T-helper 1 cell treated with Interleukin-12 subunit alpha and Interleukin-12 subunit beta and Interleukin-4 antibody, amounts not matched to agents 30 ng/mL and 1 ng/mL, for 36 hours (primary cell): ENCODE data around the gene TSPAN5. TPM values are rescaled to one million over a fixed set of nuclear protein-coding genes. Genes with fewer than 3 reads are reported as not detected.

ENCODE experiments used
- intact Hi-C: fragments of 100-400 bp; cut with micrococcal nuclease; formaldehyde crosslinking; loops from one replicate; pipeline ENCODE4 v1.15.1; 2024
- total RNA-seq: library from RNA; stranded (reverse); gene quantifications from 2 replicates; pipeline ENCODE4 v1.2.3, GENCODE V29; 2022

Gene TSPAN5
- total RNA-seq, 1 donor from 2014 or later, result 36.3 TPM

DNA sequence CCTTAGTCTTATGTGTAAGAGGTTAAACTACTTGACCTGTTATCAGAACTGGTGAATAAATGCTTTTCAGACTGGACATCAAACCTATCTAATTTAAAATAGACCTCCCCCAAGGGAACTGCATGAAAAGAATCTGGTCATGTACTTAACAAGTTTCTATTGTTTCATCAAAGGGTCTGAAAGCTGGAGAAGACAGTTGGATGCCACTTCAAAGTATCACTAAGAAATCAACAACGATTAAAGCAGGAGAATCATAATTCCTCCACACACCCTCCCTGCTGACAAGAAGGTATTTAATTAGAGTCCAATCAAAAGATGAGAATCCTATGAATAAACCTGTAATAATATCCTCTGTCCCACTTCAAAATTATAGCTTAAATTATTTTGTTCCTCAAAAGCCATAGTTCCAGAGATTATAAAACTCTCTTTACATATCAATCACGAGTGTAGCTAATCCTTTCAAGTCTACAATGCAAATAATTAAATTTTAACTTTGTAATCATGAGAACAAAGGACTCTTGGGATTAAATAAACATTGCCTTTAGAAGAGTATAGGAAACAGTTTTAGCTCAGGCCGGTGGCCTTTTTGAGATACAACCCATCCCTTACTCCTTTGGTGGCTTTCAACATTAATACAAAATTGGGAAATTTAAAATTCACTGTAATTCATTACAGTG is 35.1 kb downstream of the TSPAN5 start:
- intact Hi-C loops, result no loop called here

- intact Hi-C loops, result no loop called here
Observed at GRCh38 chr4:98620087-98620784, 38.2 kb downstream of the TSPAN5 start.

DNA sequence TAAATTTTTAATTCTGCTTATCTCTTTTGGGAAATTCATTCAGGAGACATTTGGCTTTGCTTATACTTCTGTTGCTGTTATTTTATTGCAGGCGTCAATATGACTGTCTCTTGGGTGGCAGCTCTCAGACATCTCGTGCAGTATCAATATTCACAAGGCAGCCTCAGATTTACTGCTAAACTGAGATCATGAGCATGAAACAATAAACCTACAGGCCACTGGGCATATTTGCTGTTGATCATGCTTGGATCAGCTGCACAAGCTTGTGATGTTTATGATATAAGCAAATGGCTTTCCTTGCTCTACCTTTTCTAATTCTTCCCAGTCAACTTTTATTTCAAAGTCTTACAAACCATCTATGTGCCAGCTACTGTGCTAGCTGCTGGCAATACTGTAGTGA is 39.2 kb downstream of the TSPAN5 start:
- intact Hi-C loops, result no loop called here

DNA sequence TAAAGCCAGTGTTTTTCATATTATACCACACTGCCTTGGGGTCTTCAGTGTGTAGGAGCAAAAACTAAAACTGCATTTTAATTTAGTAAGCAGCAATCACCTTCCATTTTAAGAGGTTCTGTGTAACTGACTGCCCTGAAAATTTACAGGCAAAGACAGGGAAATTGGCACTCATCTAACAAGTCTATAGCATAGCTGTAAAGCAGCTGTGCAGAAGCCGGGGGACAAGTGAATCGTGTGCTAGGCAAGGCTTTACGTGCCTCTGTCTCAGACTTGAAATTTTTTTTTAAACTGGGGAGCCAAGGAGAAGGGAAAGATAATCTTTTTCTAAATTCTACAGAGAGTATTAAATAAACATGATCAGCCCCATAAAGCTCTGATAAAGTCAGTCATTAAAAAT is 39.7 kb downstream of the TSPAN5 start:
- intact Hi-C loops, result no loop called here

DNA sequence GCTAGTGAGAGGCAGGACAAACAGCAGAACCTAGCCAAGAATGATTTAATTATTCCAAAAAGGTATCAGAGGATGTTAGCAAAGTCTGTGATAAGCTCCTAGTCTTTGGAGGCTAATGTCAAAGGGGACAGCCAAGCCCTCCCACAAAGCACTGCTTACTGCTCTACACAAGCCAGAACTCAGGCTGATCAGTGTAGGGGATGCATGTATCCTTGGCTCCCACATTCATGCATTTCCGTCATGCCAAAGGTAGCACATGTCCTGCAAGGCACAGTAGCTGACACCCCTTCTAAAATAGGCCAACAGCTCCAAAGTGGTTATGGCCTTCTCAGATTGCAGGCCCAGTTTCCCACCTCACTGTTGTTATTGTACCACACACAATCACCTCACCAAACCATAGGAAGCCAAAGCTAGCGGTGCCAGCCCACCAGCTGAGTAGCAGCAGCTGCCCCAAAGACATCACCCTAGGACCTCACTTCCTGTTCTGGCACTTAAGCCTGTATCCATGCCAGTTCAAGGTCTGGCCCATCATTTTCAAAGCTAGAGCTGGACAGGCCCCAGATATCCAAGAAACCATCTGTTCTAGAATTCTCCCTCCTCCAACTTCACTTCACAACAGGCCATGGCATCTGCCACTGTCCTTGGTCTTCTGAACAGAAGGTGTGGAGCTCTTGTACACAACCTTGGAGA is 40.9 kb downstream of the TSPAN5 start:
- intact Hi-C loops, result no loop called here

DNA sequence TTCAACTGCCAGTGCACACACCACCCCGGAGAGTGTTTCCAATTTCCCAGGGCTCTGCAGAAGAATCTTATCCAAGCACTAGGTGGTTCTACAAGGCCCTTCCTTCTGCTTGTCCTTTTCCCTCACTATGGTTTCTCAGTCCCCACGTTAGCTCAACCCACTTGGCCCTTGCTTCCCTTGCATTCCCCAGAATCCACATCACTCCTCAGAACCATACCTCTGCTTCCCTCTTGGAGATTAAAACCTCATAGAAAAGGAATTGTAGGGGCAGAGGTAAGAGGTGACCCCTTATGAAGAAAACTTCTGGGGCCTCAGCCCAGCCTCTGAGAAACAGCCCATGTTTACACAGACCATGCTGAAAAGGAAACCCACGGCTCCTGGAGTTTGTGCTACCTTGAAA is 42.4 kb downstream of the TSPAN5 start:
- intact Hi-C loops, result no loop called here

DNA sequence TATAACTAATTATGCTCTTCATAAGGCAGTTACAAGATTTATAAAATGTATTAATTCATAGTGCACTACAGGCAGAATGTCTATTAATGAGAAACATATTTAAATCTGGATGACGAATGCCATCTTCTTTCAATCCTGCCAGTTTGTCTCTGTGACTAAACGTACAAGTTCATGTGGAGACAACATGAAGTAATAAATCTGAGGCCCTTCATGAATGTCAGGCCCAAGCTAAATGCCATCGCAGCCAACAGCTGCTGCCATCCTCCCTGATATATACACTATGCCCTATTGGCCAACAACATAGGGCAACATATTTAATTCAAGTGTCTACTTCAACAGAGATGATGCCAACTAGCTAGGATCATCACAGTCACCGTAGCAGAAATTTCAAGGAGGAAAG is 43.7 kb downstream of the TSPAN5 start:
- intact Hi-C loops, result no loop called here

- intact Hi-C loops, result no loop called here
Observed at GRCh38 chr4:98614094-98614493, 44.3 kb downstream of the TSPAN5 start.

DNA sequence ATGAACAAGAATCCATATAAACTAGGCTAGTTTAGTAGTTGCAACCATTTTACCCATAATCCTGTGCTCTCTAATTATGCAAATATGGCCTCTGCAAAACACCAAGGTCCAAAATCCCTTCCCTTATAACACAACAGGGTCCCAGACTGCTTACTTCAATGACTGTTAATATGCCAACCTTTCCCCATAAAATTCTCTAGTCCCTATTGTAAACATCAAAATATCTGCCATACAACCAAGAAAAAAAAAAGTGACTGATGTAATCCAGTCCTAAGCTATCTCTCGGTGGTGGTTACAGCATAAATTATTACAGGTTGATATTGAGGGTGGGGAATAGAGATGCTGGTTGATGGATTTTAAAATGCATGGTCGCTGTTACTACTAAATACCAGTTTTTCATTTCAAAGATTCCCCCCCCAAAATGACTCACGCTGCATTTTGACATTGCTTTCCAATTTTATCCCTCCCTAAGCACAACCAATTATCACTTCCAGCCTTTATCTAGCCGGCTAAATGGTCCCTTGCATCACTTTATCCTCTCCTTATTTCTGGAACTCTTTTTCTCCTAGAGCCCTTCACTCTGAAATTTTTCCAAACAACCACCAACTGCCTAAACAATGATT is 44.8 kb downstream of the TSPAN5 start:
- intact Hi-C loops, result no loop called here

- intact Hi-C loops, result no loop called here
Observed at GRCh38 chr4:98612318-98613250, 45.8 kb downstream of the TSPAN5 start.

- intact Hi-C loops, result no loop called here
Observed at GRCh38 chr4:98611677-98612317, 46.6 kb downstream of the TSPAN5 start.

GRCh38 chr4:98610926-98611676 is 47.3 kb downstream of the TSPAN5 start:
- intact Hi-C loops, result no loop called here

- intact Hi-C loops, result no loop called here
Observed at GRCh38 chr4:98610431-98610830, 48.0 kb downstream of the TSPAN5 start.

DNA sequence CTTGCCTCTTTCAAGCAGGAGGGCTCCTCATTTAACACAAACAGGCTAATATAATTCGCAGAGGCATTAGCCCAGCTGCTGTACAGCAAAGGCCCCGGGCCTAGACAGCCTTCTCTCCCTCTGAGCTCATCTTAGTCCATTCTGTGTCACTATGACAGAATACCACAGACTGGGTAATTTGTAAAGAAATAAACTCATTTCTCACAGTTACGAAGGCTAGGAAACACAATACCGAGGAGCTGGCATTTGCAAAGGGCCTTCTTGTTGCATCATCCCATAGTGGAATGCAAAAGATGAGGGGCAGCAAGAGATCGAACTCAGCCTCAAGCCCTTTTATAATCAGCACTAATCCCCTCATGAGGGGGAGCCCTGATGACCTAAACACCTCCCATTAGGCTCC is 48.5 kb downstream of the TSPAN5 start:
- intact Hi-C loops, result no loop called here

- intact Hi-C loops, result no loop called here
Observed at GRCh38 chr4:98608356-98608755, 50.1 kb downstream of the TSPAN5 start.

DNA sequence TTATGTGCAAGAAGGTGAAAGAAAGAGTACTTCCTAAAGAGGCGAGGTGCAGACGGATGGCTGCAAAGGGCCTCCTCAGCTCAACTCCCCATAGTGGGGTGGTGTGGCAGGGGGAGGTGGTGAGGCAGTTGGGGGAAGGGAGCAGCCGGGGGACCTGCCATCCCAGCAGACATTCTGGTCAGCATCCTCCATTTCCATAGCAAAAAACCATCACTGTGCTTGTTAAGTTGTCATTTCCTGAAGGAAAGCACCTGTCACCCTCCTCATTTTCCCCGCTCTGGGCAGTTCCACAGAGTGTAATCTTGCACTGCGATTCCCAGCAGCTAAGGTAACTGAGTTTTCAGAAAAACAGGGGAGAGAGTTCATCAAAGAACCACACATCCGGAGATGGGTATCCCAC is 51.5 kb downstream of the TSPAN5 start:
- intact Hi-C loops, result no loop called here

DNA sequence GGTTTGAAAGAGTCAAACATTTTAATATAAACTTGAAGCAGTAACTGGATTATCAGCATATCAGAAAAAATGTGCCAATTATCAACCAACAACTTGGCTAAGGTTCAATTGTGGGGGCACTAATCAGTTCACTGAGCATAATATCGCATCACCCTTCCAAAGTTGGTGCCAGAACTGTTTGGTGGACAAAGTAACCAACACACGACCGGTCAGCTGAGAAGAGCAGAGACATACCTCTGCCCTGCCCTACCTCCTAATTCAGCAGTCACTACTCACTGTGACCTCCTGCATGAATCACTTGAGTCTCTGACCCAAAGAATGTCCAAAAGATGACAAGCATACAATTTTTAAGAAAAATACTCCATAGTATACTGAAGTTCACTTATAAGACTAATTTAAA is 53.2 kb downstream of the TSPAN5 start:
- intact Hi-C loops, result no loop called here

DNA sequence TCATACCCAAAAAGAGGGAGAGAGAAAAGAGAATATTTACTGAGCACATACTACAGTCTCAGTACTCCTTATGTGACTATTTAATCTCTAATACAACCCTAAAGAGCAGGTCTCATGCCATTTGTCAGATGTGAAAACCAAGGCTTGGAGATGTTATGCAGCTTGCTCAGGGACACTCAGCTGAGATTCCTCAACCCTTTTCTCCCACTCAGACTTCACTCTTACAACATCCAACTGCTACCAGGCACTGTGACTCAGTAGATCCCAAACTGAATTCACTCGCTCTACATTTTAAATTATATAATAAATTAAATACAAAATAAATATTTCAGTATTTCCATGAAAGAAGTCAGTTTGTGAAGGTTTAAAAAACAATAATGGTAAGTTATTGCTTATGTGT is 53.7 kb downstream of the TSPAN5 start:
- intact Hi-C loops, result loop anchor here (5.0 kb wide), 3 partner anchors 92 to 462 kb away; partner anchors contain the start of genes RAP1GDS1 and STPG2

GRCh38 chr4:98603683-98604521 is 54.5 kb downstream of the TSPAN5 start:
- intact Hi-C loops, result loop anchor here (2.0 to 5.0 kb wide), 8 partner anchors 35 to 462 kb away; partner anchors contain the start of genes RAP1GDS1 and STPG2
